ENCODE measurements around the gene PAQR4. TPM values are rescaled to one million over a fixed set of nuclear protein-coding genes. Genes with fewer than 3 reads are reported as not detected.

The PAQR4 gene
- total and polyA plus RNA-seq, 2 donors (not counting 1 experiment from before 2014, with no cell fraction given) = 1.5 to 3.0 TPM

DNA sequence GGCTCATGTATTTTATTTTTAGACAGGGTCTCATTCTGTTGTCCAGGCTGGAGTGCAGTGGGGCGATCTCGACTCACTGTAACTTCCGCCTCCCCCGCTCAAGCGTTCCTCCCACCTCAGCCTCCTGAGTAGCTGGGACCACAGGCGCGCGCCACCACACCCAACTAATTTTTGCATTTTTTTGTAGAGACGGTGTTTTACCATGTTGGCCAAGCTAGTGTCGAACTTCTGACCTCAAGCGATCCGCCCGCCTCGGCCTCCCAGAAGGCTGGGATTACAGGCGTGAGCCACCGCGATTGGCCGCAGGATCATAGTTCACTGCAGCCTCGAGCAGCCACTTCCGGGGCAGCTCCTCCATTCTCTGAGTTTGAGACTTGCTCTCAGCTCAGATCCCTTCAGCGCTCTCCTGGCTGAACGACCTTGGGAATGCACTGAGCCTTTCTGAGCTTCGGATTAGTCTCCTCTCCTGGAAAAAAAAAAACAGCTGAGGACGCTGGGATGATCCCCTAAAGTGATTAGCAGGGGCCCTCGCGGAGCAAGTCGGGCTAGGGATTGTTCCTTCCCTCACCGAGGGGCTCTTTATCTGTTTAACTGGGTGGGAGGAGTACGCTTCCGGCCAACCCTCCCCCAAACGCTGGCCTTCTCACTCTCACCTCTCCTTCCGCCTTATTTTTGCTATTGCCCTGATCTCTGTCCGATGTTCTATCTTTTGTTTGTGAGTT, 12.2 kb downstream of the PAQR4 start:
- H4K20me1 ChIP-seq (ENCODE audit: control insufficient read depth, extremely low read depth, insufficient read depth, low read length) = no peaks in the 10 kb centered on the region
- peaks cover 5% of the 10 kb centered on the region for H3K79me2 ChIP-seq (ENCODE audit: control insufficient read depth, insufficient read depth, low read length)
- no peaks in the 10 kb centered on the region for H3K9me3 ChIP-seq (ENCODE audit: control insufficient read depth, insufficient read depth, low read depth, low read length)
- H2AFZ ChIP-seq (ENCODE audit: low read length) = no peak overlapping the region
- peak overlapping the region in 1 of 4 experiments; percentile 80 for H3K4me3 ChIP-seq (replicated peaks in 1 of 4; ENCODE audit: control extremely low read depth in 1 of 4, insufficient read depth in 1 of 4, low read depth in 3 of 4, low read length in 4 of 4)
- no peak overlapping the region for H3K27ac ChIP-seq (ENCODE audit: insufficient read depth, low read length)
- DNase-seq (ENCODE audit: low read depth in 2 of 2) = no peak
- peak overlapping the region; percentile 88 for H3K4me2 ChIP-seq (ENCODE audit: extremely low read depth, insufficient read depth, low read length)
- peaks cover 8% of the 10 kb centered on the region for H3K4me1 ChIP-seq (ENCODE audit: control insufficient read depth, extremely low read depth, insufficient read depth, low read length)
- H3K27me3 ChIP-seq (ENCODE audit: control insufficient read depth, insufficient read depth, low read length) = no peaks in the 10 kb centered on the region
- H3K36me3 ChIP-seq (ENCODE audit: control insufficient read depth, insufficient read depth, low read length) = peaks cover 2% of the 10 kb centered on the region
- TF ChIP-seq EZH2 (IDR thresholded peaks at IDR 0.05; ENCODE audit: low read length, missing control alignments) (no peak), CTCF (conservative IDR thresholded peaks at IDR 0.05 in 1 of 2, IDR thresholded peaks at IDR 0.05 in 1 of 2; ENCODE audit: low read depth in 1 of 2, low read length in 2 of 2) (no peak)
- H3K9ac ChIP-seq (ENCODE audit: insufficient read depth, low read length) = no peak overlapping the region

DNA sequence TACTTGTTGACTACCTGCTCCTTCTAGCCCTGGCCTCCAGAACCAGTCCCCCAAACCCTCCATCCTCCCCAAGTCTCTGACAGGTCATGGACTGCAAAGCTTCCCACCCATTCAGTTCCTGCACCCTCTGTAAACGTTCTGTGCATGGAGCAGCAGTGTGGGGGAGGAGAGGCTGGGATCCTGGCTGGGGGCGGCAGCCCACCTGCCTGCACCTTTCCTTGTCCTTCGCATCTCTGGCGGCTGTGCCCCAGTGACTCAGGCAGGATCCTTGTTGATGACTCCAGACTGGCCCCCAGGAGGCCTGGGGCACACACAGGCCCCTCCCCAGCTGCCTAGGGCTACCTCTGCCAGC, 12.7 kb downstream of the PAQR4 start:
- no peaks in the 10 kb centered on the region for H3K36me3 ChIP-seq (ENCODE audit: control insufficient read depth, insufficient read depth, low read length)
- TF ChIP-seq EZH2 (IDR thresholded peaks at IDR 0.05; ENCODE audit: low read length, missing control alignments) (no peak), CTCF (conservative IDR thresholded peaks at IDR 0.05 in 1 of 2, IDR thresholded peaks at IDR 0.05 in 1 of 2; ENCODE audit: low read depth in 1 of 2, low read length in 2 of 2) (no peak)
- no peaks in the 10 kb centered on the region for H3K27me3 ChIP-seq (ENCODE audit: control insufficient read depth, insufficient read depth, low read length)
- H3K4me3 ChIP-seq (replicated peaks in 1 of 4; ENCODE audit: control extremely low read depth in 1 of 4, insufficient read depth in 1 of 4, low read depth in 3 of 4, low read length in 4 of 4) = no peak overlapping the region
- H2AFZ ChIP-seq (ENCODE audit: low read length) = no peak overlapping the region
- H3K9me3 ChIP-seq (ENCODE audit: control insufficient read depth, insufficient read depth, low read depth, low read length) = no peaks in the 10 kb centered on the region
- no peak overlapping the region for H3K4me2 ChIP-seq (ENCODE audit: extremely low read depth, insufficient read depth, low read length)
- no peak for DNase-seq (ENCODE audit: low read depth in 2 of 2)
- H4K20me1 ChIP-seq (ENCODE audit: control insufficient read depth, extremely low read depth, insufficient read depth, low read length) = no peaks in the 10 kb centered on the region
- peaks cover 8% of the 10 kb centered on the region for H3K4me1 ChIP-seq (ENCODE audit: control insufficient read depth, extremely low read depth, insufficient read depth, low read length)
- peaks cover 5% of the 10 kb centered on the region for H3K79me2 ChIP-seq (ENCODE audit: control insufficient read depth, insufficient read depth, low read length)
- no peak overlapping the region for H3K27ac ChIP-seq (ENCODE audit: insufficient read depth, low read length)
- no peak overlapping the region for H3K9ac ChIP-seq (ENCODE audit: insufficient read depth, low read length)

GRCh38 chr16:2982402-2982801, 13.3 kb downstream of the PAQR4 start:
- Histone ChIP-seq H3K9ac (ENCODE audit: insufficient read depth, low read length) (no peak overlapping the region), H3K27me3 (ENCODE audit: control insufficient read depth, insufficient read depth, low read length) (no peaks in the 10 kb centered on the region), H3K79me2 (ENCODE audit: control insufficient read depth, insufficient read depth, low read length) (peaks cover 5% of the 10 kb centered on the region), H3K4me3 (replicated peaks in 1 of 4; ENCODE audit: control extremely low read depth in 1 of 4, insufficient read depth in 1 of 4, low read depth in 3 of 4, low read length in 4 of 4) (no peak overlapping the region), H3K4me1 (ENCODE audit: control insufficient read depth, extremely low read depth, insufficient read depth, low read length) (peaks cover 8% of the 10 kb centered on the region), H4K20me1 (ENCODE audit: control insufficient read depth, extremely low read depth, insufficient read depth, low read length) (no peaks in the 10 kb centered on the region), H3K4me2 (ENCODE audit: extremely low read depth, insufficient read depth, low read length) (no peak overlapping the region), H3K9me3 (ENCODE audit: control insufficient read depth, insufficient read depth, low read depth, low read length) (no peaks in the 10 kb centered on the region), H3K36me3 (ENCODE audit: control insufficient read depth, insufficient read depth, low read length) (no peaks in the 10 kb centered on the region), H2AFZ (ENCODE audit: low read length) (no peak overlapping the region), H3K27ac (ENCODE audit: insufficient read depth, low read length) (no peak overlapping the region)
- no peak for DNase-seq (ENCODE audit: low read depth in 2 of 2)
- TF ChIP-seq CTCF (conservative IDR thresholded peaks at IDR 0.05 in 1 of 2, IDR thresholded peaks at IDR 0.05 in 1 of 2; ENCODE audit: low read depth in 1 of 2, low read length in 2 of 2) (no peak), EZH2 (IDR thresholded peaks at IDR 0.05; ENCODE audit: low read length, missing control alignments) (no peak)
